ENCODE results near the gene HYAL1.
"Not testable (repeated sequence)": the region's sequence is repeated elsewhere in the genome, so short reads cannot be mapped to it uniquely, and the experiment has no call there.

DNA sequence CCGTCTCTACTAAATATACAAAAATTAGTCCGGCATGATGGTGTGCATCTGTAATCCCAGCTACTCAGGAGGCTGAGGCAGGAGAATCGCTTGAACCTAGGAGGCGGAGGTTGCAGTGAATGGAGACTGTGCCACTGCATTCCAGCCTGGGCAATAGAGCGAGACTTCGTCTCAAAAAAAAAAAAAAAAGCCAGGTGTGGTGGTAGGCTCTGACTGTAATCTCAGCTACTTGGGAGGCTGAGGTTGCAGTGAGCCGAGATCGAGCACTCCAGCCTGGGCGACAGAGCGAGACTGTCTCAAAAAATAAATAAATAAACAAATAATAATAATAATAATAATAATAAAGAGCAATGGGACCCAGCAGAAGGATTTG lies 30.9 kb downstream of the HYAL1 start:
- TF ChIP-seq CTCF, POLR2A, EP300 (IDR thresholded peaks at IDR 0.05): not testable (repeated sequence)
